Muscle of leg (tissue), 11 donors: ENCODE data around the gene HPS3. TPM values are rescaled to one million over a fixed set of nuclear protein-coding genes. Genes with fewer than 3 reads are reported as not detected.

Experiments
- DNase-seq: peaks from one replicate; pipeline ENCODE4 v3.0.0; 2013
- H3K27ac ChIP-seq: one replicate; pipeline ENCODE4 v1.5.1; 2013; ENCODE audit warnings: mild to moderate bottlenecking, low read length, control low read depth
- H3K27me3 ChIP-seq: one replicate; pipeline ENCODE4 v1.6.1; 2013; ENCODE audit warnings: low read length; ENCODE audit not compliant: control insufficient read depth, insufficient read depth
- H3K36me3 ChIP-seq: one replicate; pipeline ENCODE4 v1.6.1; 2013; ENCODE audit warnings: low read length; ENCODE audit not compliant: control insufficient read depth, insufficient read depth
- H3K4me1 ChIP-seq: one replicate; pipeline ENCODE4 v1.6.1; 2013; ENCODE audit warnings: low read length; ENCODE audit not compliant: control insufficient read depth, insufficient read depth
- H3K4me3 ChIP-seq: one replicate; pipeline ENCODE4 v1.5.1; 2013; ENCODE audit warnings: low read length, control low read depth
- H3K9me3 ChIP-seq: replicated peaks from 2 replicates; pipeline ENCODE4 v1.6.1; 2013; ENCODE audit warnings: low read depth, low read length; ENCODE audit not compliant: control insufficient read depth
- WGBS: methylation state at CpG from one replicate; pipeline ENCODE4 v1.1.5; 2013; ENCODE audit warnings: missing lambda C conversion rate; ENCODE audit not compliant: insufficient coverage; 5-methylcytosine and 5-hydroxymethylcytosine counted together
- polyA plus RNA-seq, 8 donors: library from polyadenylated mRNA; unstranded; fragments of 120-200 nt; gene quantifications; one replicate each; pipeline versions ENCODE4 v1.2.1 to v1.2.3, GENCODE V29; 2013; ENCODE audit warnings: inconsistent platforms in 1 of 8, low replicate concordance in 1 of 8; ENCODE audit not compliant: insufficient read length in 8 of 8, insufficient read depth in 1 of 8
- total RNA-seq: library from RNA; stranded (reverse); fragments of 120-200 nt; gene quantifications from one replicate; pipeline ENCODE4 v1.2.4, GENCODE V29; 2013

HPS3 gene
- total and polyA plus RNA-seq, 9 donors: 10.7 to 13.6 (median 11.9) TPM

DNA sequence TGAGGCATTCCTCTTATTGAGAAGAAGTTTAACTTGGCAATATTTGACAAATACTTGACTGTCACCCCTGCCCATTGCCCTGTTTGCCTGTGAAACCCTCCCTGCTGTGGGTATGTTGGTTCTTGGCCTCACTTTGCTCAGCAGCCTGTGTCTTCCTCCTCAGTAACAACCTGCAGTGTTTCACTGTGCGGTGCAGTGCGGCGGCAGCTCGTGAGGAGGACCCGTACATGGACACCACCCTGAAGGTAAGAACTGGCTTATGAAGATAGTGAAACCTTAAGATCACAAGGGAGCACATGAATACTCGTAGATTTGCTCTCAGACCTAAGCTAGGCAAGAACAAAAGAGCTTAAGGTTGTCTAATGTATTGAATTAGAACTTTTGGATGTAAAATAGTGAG lies 21.0 kb downstream of the HPS3 start:
- peaks cover 17% of the 10 kb centered on the region for H3K36me3 ChIP-seq
- H3K27me3 ChIP-seq: no peaks in the 10 kb centered on the region
- no peaks in the 10 kb centered on the region for H3K9me3 ChIP-seq
- WGBS: 89% methylated on average over 6 of the region's 6 CpGs
- H3K4me3 ChIP-seq: no peak overlapping the region
- no peak overlapping the region for H3K27ac ChIP-seq
- no peak for DNase-seq
- peaks cover 2% of the 10 kb centered on the region for H3K4me1 ChIP-seq

DNA sequence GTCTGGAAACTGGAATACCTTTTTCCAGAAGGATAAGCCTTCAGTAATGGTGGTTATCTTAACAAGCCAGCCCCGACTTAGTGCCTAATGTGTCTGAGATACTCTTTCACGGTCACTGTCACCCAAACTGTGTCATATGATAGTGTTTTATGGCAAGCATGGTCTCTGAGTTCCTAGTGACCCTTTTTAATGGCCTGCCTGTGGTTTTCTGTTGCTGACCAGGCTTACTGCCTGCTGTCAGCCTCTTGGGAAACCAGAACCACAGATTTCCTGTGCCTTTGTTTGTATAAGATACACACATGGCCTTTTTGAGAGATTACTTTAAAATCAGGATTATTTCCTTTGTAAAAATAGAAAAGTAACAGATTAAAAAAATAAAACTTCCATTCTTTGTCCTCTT lies 22.4 kb downstream of the HPS3 start:
- H3K36me3 ChIP-seq: peaks cover 16% of the 10 kb centered on the region
- H3K9me3 ChIP-seq: no peaks in the 10 kb centered on the region
- peaks cover 2% of the 10 kb centered on the region for H3K4me1 ChIP-seq
- no peak overlapping the region for H3K4me3 ChIP-seq
- 71% methylated on average over 1 of the region's 2 CpGs for WGBS
- H3K27me3 ChIP-seq: no peaks in the 10 kb centered on the region
- H3K27ac ChIP-seq: no peak overlapping the region
- peak; percentile 25 for DNase-seq

DNA sequence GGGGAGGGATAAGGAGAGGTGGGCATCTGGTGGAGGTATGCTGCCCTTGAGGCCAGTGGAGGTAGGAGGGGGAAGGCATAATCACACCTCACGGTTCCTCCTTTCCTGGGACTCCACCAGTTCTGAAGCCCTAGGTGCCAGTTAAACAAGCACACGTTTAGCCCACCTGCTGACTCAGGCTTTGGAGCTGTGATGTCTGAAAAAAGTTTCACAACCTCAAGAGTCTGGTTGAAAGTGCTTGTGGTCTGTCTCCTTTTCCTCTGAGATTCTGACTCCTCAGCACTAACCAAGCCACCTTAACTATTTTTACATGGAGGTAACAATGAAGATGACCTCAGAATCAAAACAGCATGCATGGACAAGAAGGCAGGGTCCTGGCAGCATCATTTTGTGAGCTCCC lies 23.0 kb downstream of the HPS3 start:
- Histone ChIP-seq H3K27ac (no peak overlapping the region), H3K9me3 (no peaks in the 10 kb centered on the region), H3K27me3 (no peaks in the 10 kb centered on the region), H3K4me1 (peaks cover 2% of the 10 kb centered on the region), H3K36me3 (peaks cover 19% of the 10 kb centered on the region), H3K4me3 (no peak overlapping the region)
- WGBS: no CpG with 5 or more reads among the region's 2 CpGs
- DNase-seq: no peak

DNA sequence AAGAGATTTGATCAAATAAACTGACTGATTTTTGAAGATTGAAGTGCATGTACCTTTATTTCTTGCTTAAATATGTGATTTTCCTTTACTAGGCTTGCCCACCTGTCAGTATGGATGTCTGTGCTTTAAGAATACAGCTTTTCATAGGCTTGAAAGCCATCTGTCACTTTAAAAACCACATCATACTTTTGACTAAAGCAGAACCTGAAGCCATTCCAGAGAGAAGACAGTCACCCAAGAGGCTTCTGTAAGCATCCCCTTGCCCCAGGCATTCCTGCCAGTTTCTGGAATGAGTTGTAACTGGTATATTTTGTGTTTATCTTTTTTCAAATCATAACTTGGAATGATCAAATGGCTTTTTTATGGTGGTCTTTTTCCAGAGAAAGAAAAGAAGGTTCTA lies 24.0 kb downstream of the HPS3 start:
- Histone ChIP-seq H3K27me3 (no peaks in the 10 kb centered on the region), H3K36me3 (peaks cover 23% of the 10 kb centered on the region), H3K4me3 (no peak overlapping the region), H3K27ac (no peak overlapping the region), H3K4me1 (peaks cover 2% of the 10 kb centered on the region), H3K9me3 (no peaks in the 10 kb centered on the region)
- no peak for DNase-seq

DNA sequence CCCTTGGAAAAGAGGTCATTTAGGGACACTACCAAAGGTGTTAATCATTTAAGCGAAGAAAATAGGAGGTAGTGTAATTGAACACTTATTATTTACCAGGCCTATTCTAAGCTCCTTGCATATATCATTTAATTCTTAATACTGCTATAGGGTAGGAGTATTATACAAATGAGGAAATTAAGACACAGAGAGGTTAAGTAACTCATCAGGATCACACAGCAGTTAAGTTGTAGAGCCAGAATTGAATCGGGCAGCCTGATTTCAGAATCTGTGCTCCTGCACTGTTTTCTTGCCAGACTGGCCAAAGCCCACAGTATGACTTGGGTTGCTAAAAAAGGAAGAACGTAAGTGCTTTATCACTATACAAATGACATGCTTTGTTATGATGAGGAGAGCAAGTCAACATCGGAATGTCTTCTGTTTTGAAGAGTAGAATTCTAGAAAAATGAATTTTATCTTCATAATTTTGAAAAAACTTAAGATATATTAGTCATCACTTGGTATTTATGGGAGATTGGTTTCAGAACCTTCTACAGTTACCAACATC lies 31.4 kb downstream of the HPS3 start:
- no CpG with 5 or more reads among the region's 4 CpGs for WGBS
- DNase-seq: no peak
- Histone ChIP-seq H3K4me3 (no peak overlapping the region), H3K27me3 (no peaks in the 10 kb centered on the region), H3K36me3 (peaks cover 27% of the 10 kb centered on the region), H3K4me1 (no peaks in the 10 kb centered on the region), H3K27ac (no peak overlapping the region), H3K9me3 (no peaks in the 10 kb centered on the region)

DNA sequence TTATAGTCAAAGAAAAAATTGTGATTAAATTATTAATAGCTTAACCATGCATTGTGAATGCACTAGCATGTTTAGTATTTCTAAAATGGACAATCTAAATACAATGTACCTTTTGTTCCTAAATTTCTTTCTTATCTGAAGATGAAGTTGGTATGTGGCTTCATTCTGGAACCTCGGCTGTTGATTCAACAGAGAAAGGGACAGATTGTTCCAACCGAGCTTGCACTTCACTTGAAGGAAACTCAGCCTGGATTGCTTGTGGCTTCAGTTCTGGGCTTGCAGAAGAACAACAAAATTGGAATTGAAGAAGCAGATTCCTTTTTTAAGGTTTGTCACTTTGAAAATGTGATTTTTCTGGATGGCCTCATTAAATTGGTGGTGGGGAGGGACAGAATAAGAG lies 32.6 kb downstream of the HPS3 start:
- WGBS: 86% methylated on average over 2 of the region's 2 CpGs

DNA sequence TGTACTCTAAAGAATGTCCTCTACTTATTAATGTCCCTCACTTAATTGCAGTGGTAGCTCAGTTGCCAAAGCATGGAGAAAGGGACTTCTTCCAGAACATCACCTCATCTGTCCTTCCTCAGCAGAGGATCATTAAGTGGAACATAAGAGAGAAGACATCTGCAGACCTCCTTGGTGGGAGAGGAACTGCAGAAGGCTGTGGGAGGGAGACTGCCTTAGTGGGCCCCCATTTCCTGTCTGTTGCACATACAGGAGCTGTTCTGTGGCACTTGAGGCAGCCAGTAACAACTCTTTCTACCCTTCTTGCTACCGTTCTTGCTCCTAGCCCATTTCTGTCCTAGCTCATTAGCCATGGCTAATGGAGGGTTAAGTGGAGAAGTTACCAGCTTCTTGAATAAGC lies 33.6 kb downstream of the HPS3 start:
- WGBS: no CpG with 5 or more reads among the region's 1 CpG
- Histone ChIP-seq H3K36me3 (peaks cover 21% of the 10 kb centered on the region), H3K27ac (no peak overlapping the region), H3K27me3 (no peaks in the 10 kb centered on the region), H3K4me1 (no peaks in the 10 kb centered on the region), H3K9me3 (no peaks in the 10 kb centered on the region), H3K4me3 (no peak overlapping the region)
- DNase-seq: no peak

More for the DNA sequence above, 32.6 kb downstream of the HPS3 start:
- no peaks in the 10 kb centered on the region for H3K4me1 ChIP-seq
- no peaks in the 10 kb centered on the region for H3K27me3 ChIP-seq
- H3K36me3 ChIP-seq: peaks cover 27% of the 10 kb centered on the region
- H3K9me3 ChIP-seq: no peaks in the 10 kb centered on the region
- no peak for DNase-seq
- H3K4me3 ChIP-seq: no peak overlapping the region
- H3K27ac ChIP-seq: no peak overlapping the region

DNA sequence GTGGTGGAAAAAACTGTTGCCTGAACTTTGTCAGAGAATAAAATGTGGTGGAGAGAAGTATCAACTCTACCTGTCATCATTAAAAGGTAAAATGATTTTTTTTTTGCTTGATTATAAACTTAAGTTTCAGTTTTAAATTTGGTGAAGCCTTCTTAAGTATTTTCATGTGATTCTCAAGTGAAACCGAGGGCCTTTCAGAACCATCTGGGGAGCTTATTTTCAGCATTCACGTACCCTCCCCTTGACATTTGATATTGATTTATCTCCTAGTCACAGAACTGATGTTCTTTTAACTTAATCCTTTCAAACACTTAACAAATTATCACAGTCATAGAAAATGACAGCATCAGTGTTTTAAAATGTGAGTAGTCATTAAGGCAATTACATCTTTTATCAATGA lies 38.5 kb downstream of the HPS3 start:
- no CpG with 5 or more reads among the region's 2 CpGs for WGBS

DNA sequence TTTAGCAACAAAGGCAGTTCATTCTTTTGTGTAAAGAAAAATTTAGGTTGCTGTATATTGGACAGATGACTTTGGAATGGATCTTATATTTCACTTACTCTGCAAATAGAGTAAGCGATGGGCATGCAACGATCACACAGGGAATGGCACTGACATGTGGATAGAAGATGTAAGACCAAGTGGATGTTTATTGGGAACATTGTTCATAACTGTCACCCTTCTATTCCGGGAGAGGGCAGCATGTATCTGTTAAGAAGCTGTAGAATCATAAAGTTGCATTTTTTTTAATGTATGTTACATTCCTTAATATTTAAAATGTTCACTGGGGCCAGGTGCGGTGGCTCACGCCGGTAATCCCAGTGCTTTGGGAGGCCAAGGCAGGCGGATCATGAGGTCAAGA lies 41.2 kb downstream of the HPS3 start:
- Histone ChIP-seq H3K4me1 (no peaks in the 10 kb centered on the region), H3K36me3 (peaks cover 6% of the 10 kb centered on the region), H3K4me3 (no peak overlapping the region), H3K27me3 (no peaks in the 10 kb centered on the region), H3K27ac (no peak overlapping the region), H3K9me3 (no peaks in the 10 kb centered on the region)
- 88% methylated on average over 4 of the region's 7 CpGs for WGBS
- no peak for DNase-seq

More for the DNA sequence above, 38.5 kb downstream of the HPS3 start:
- no peak overlapping the region for H3K4me3 ChIP-seq
- H3K27ac ChIP-seq: no peak overlapping the region
- H3K9me3 ChIP-seq: no peaks in the 10 kb centered on the region
- H3K36me3 ChIP-seq: peaks cover 17% of the 10 kb centered on the region
- no peaks in the 10 kb centered on the region for H3K4me1 ChIP-seq
- no peaks in the 10 kb centered on the region for H3K27me3 ChIP-seq
- no peak for DNase-seq

DNA sequence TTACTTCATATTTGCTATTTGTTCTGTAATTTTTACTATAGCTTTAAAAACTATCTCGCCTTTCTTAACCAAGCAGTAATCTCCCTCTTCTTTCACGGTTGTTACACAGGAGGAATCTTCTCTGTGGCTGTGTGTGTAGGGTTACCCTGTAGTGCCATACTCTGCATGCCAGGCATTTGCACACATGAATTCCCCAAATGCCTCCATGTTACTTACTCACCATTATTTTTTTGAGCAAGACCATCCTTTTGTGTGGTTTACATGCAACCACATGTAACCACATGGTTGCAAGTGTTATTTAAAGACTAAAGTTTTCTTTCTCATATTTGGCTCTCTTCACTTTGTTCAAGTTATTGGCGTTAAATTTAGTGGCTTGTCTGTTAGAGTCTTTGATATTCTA lies 45.5 kb downstream of the HPS3 start:
- H3K27me3 ChIP-seq: no peaks in the 10 kb centered on the region
- no peaks in the 10 kb centered on the region for H3K9me3 ChIP-seq
- no peak overlapping the region for H3K27ac ChIP-seq
- no CpG with 5 or more reads among the region's 3 CpGs for WGBS
- no peaks in the 10 kb centered on the region for H3K4me1 ChIP-seq
- H3K36me3 ChIP-seq: peaks cover 4% of the 10 kb centered on the region
- H3K4me3 ChIP-seq: no peak overlapping the region
- DNase-seq: no peak

DNA sequence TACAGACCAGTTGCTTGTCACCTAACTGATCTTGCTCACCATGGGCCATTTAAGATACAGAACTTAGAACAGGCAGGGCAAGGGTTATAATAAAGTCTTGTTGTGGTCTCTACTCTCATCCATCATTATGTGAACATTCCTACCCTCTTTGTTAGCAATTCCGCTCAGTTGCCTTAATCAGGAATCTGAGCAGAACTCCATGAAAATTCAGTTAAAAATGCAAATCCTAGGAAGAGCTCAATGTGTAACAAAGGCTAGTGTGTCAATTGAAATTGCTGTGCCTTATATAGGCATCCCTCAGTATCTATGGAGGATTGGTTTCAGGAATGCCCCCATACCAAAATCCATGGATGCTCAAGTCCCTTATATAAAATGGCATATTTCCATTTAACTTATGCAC lies 47.7 kb downstream of the HPS3 start:
- Histone ChIP-seq H3K9me3 (no peaks in the 10 kb centered on the region), H3K4me3 (no peak overlapping the region), H3K27me3 (no peaks in the 10 kb centered on the region), H3K27ac (no peak overlapping the region), H3K4me1 (no peaks in the 10 kb centered on the region), H3K36me3 (no peaks in the 10 kb centered on the region)
- WGBS: no CpG with 5 or more reads among the region's 1 CpG
- no peak for DNase-seq
